GM19468 (cell line): ENCODE results near the gene PRPF31.

Experiments used
- ATAC-seq: cut with Tn5 transposase; IDR thresholded peaks from one replicate; pipeline ENCODE4 v1.9.1; 2021; ENCODE audit warnings: mild to moderate bottlenecking, moderate library complexity, moderate number of reproducible peaks; ENCODE audit not compliant: unreplicated experiment; ENCODE audit errors: extremely low read depth

The PRPF31 gene

DNA sequence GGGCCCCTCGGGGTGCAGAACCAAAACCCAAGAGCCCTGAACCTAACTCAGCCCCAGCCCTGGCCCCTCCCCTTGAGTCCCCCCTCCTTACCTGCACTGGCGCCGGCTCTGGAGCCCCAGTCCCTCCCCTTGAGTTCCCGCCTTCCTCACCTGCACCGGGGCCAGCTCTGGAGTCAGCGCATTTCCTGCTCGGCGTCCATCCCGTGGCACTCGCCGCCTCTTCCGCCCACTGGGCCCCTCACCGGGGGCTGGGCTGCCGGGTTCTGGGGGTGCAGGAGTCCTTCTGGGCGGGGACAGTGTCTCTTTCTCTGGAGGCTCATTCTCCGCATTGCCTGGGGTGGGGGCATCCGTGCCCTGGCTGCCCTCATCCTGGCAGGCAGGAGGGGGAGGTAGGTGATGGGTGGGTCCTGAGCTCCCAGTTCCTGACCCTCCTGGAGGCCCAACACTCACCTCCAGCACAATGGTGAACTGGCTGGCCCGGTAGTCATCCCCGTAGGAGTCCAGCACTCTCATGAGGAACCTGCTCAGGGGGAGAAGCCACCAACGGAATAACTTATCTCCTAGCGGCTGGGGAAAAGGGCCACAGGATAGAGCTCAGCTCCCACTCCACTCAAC lies 7.6 kb upstream of the PRPF31 start:
- ATAC-seq: no peak

GRCh38 chr19:54108496-54108895 lies 7.1 kb upstream of the PRPF31 start:
- ATAC-seq: no peak

- no peak for ATAC-seq
Measured at GRCh38 chr19:54109651-54110050, 5.9 kb upstream of the PRPF31 start.

DNA sequence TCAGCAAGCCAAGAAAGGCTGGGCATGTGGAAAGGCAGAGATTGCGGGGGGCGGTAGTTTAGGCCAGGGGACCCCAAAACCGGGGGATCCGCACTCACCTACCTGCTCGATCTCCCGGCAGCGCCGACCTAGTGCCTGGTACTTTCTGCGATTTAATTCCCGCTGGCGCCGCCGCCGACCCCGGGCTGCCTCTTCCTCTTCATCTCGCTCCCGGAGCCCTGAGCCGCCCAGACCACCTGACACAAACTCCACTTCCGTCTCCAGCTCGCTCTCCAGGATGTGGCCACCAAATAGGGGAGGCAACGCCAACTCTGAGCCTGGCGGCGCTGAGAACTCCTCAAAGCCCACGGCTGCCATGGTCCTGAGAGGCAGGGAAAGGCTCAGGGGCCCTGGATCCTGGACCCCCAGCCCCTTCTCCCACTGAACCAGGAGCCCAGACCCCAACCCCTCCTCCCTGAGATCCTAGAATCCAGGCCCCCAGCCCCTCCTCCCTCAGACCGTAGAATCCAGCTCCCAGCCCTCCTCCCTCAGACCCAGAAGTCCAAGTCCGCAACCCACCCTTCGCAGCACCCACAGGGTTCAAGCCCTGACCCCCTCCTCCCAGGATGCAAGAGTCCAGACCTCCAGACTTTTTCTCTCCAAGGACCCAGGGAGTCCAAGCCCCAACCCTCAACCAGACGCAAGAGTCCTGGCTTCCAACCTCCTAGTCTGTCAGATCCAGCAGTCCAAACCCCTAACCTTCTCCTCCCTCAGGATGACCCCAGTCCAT lies 1.0 kb upstream of the PRPF31 start:
- no peak for ATAC-seq

DNA sequence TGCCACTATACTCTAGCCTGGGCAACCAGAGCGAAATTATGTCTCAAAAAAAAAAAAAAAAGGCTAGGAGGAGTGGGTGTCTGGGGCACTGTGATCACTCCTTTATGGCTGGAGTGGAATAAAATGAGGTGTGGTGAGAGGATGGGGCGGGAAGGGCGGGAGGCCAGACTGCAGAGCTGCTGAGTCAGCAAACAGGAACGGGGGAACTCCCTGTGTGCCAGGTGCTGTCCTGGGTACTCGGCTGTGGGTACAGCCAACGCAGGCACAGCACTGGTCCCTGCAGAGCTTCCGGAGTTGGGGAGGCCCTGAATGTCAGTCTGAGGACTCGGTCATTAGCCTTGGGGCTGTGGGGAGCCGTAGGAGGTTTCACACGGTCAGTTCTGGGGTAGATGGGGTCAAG lies 5.7 kb downstream of the PRPF31 start:
- ATAC-seq: no peak

DNA sequence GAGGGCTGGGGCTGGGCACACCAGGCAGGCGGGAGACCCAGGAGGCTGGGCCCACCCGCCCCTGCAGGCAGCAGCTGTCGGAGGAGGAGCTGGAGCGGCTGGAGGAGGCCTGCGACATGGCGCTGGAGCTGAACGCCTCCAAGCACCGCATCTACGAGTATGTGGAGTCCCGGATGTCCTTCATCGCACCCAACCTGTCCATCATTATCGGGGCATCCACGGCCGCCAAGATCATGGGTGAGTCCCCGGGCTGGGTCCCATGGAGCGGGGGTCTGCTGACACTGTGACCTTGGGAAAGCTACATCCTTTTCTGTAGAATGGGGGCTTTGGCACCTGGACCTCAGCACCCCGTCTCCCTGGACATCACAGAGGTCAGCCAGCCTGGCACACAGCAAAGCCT lies 8.1 kb downstream of the PRPF31 start:
- no peak for ATAC-seq

- no peak for ATAC-seq
Measured at GRCh38 chr19:54124393-54124792, 8.8 kb downstream of the PRPF31 start.

GRCh38 chr19:54125713-54126112 lies 10.2 kb downstream of the PRPF31 start:
- ATAC-seq: no peak

DNA sequence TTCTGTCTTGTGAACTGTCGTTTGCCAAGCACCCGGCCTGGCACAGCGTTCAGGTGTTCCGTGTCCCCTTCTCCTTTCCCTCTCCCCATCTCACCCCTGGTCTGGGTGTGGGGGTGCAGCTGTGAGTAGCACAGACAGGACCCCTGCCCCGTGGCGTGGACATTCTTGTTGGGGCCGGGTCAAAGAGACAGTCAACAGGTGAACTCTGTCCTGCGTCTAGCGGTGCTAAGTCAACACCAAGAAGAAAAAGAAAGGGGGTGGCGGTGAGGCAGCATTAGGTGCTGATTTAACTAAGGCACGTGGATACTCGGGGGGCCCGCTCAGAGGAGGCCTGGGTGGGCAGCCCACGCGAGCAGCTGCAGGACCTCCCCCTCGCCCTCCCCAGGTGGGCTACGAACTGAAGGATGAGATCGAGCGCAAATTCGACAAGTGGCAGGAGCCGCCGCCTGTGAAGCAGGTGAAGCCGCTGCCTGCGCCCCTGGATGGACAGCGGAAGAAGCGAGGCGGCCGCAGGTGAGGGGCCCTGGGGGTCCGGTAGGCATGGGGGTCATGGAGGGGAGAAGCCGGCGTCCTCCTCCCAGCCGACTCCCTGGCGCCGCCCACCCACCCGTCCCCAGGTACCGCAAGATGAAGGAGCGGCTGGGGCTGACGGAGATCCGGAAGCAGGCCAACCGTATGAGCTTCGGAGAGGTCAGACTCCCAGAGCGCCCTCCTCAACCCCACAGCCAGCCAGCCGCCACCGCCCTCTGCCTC lies 12.3 kb downstream of the PRPF31 start:
- no peak for ATAC-seq

- ATAC-seq: no peak
Measured at GRCh38 chr19:54128441-54128725, 12.8 kb downstream of the PRPF31 start.

GRCh38 chr19:54128796-54129616 lies 13.5 kb downstream of the PRPF31 start:
- ATAC-seq: no peak

DNA sequence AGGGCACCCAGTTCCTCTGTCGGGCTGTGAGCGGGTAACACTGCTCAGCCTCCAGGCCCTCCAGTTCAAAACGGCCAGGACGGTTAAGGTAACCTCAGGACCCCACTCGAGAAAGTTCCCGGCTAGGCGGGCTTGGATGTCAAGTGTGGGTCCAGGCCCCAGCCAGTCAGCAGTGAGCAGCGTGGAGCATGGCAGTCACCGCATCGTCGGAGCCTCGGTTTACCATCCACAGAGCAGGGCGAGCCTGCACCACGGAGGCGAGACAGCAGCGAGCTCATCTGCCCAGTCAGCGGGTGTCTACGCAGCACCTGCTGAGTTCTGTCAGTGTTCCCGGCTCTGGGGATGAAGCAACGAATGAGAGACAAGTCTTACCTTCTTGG lies 14.1 kb downstream of the PRPF31 start:
- ATAC-seq: no peak

- ATAC-seq: no peak
Measured at GRCh38 chr19:54133312-54133956, 17.9 kb downstream of the PRPF31 start.

GRCh38 chr19:54133957-54134590 lies 18.5 kb downstream of the PRPF31 start:
- no peak for ATAC-seq

DNA sequence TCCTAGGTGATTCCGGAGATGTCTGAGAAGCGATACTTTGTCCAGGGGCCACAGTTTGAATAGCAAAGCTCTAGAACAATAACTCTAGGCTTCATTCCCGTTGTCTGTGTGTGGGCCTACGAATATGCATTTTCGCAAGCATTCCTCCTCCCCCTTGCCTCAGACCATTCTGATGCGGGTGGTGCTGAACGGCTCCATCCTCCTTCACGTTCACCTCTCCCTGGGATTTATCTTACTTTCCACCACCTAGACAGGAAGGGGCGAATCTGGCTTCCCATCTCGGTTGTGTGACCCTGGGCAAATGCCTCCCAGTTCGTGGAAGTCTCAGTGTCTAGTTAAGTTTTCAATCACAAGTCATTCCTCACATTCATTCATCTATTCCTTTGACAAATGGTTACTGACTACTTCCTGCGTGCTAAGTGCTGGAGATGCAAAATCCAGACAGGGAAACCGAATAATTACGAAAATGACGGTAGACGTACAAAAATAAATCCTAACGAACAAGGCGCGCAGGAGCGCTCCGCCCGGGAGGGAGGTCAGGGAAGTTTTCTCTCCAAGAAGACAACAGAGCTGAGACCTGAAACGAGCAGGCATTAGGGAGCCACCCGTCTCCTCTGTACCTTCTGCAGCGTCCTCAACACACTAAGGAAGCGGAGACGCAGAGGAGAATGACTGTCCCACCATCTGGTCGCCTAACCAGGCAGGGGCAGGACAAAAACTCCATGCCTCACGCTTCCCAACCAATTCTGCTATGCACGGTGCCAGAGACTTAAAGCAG lies 20.7 kb downstream of the PRPF31 start:
- no peak for ATAC-seq

DNA sequence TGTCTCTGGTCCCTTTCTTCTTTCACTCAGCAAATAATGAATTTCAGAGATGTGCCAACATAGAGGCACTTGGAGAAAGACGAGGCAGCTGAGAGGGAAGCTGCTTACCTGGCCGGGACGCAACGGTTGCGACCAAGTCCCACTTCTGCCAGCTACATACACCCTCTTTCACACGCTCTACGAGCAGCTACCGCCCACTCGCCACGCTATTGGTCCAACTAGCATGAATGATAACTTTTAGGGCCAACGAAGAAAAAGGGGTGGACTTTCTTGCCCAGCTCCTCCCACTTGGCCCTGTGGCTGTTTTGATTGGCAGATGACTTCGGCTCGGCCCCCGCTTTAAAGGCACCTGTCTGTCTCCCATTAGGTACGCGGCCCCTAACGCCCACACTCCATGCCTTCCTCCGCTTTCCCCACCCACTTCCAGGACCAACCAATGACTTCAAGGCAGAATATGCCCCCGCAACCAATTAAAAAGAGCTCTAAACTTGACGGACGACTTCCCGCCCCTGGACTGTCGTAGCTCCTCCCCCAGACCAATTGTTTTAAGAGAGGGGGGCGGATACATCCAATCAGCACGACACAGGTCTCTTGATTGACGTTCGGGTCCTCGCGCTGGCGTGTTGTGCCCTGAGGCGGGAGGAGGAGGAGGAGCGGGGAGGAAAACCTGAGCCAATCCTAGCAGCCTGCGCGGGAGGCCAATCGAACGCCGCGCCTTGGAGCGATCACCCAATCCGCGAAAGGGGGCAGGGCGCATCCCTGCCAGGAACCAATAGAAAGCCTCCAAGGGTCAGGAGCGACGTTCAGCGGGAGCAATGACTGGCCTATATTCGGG lies 21.5 kb downstream of the PRPF31 start:
- ATAC-seq: peak; percentile 68

- no peak for ATAC-seq
Measured at GRCh38 chr19:54137699-54138488, 22.3 kb downstream of the PRPF31 start, which contains the start of gene CNOT3. CNOT3 (plus strand) TSS chr19:54137762; CDS start chr19:54142979, 5,217 bp downstream.
